ENCODE measurements around the gene STPG3.

GRCh38 chr9:137265496-137266161, 14.5 kb downstream of the STPG3 start:
- no peak for TF ChIP-seq CTCF (IDR thresholded peaks at IDR 0.05)
- no peak for TF ChIP-seq POLR2A (IDR thresholded peaks at IDR 0.05)

Data from adrenal gland (tissue), 5 donors.